ENCODE results near the gene SBF2.

Gene SBF2

DNA sequence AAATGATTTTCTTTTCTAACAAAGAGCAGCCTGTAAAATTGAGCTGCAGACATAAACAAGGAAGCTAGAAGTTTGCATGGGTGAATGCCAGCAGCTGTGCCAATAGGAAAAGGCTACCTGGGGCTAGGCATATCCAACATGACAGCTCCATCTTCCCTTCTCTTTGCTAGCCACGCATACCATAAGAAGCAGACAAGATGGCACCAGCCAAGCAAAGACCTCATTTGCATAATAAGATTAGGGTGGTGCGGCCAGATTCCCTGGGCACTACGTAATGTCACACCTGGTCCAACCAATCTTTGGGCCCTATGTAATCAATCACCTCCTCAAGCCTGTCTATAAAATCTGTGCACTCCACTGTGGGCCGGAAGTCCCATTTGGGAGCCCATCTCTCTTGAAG is 521.8 kb downstream of the SBF2 start:
- no peak for TF ChIP-seq SIN3A (IDR thresholded peaks at IDR 0.05; ENCODE audit: borderline replicate concordance, insufficient read depth, low read length)
- TF ChIP-seq POLR2AphosphoS5 (IDR thresholded peaks at IDR 0.05; ENCODE audit: low read depth, low read length): no peak
- TF ChIP-seq, protein P1, sequence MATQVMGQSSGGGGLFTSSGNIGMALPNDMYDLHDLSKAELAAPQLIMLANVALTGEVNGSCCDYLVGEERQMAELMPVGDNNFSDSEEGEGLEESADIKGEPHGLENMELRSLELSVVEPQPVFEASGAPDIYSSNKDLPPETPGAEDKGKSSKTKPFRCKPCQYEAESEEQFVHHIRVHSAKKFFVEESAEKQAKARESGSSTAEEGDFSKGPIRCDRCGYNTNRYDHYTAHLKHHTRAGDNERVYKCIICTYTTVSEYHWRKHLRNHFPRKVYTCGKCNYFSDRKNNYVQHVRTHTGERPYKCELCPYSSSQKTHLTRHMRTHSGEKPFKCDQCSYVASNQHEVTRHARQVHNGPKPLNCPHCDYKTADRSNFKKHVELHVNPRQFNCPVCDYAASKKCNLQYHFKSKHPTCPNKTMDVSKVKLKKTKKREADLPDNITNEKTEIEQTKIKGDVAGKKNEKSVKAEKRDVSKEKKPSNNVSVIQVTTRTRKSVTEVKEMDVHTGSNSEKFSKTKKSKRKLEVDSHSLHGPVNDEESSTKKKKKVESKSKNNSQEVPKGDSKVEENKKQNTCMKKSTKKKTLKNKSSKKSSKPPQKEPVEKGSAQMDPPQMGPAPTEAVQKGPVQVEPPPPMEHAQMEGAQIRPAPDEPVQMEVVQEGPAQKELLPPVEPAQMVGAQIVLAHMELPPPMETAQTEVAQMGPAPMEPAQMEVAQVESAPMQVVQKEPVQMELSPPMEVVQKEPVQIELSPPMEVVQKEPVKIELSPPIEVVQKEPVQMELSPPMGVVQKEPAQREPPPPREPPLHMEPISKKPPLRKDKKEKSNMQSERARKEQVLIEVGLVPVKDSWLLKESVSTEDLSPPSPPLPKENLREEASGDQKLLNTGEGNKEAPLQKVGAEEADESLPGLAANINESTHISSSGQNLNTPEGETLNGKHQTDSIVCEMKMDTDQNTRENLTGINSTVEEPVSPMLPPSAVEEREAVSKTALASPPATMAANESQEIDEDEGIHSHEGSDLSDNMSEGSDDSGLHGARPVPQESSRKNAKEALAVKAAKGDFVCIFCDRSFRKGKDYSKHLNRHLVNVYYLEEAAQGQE (IDR thresholded peaks at IDR 0.05; ENCODE audit: insufficient read depth in 1 of 2, low read depth in 2 of 2, low read length in 2 of 2): no peak
- TF ChIP-seq FOXP2 (optimal IDR thresholded peaks at IDR 0.05; ENCODE audit: borderline replicate concordance, extremely low read depth, extremely low read length, insufficient read depth): no peak

DNA sequence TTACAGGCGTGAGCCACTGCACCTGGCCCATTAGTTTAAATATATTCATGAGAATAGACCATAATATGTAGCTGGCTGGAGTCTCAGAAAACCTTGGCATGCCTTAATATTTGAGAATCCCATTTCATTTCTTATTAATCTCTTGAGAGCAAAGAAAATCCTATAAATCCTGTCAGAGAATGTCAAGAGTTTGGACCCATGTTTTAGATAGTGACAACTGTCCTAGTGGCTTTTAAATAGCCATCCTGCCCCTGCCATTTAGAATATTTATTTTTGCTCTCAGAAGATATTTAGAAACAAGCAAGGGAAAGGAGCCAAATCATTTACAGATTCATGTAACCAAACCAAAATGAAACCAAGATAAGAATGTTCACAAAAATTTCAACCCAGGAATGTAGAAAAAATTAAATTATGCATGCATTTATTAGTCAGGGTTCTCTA is 522.9 kb downstream of the SBF2 start:
- TF ChIP-seq FOXP2 (optimal IDR thresholded peaks at IDR 0.05; ENCODE audit: borderline replicate concordance, extremely low read depth, extremely low read length, insufficient read depth) (no peak), SIN3A (IDR thresholded peaks at IDR 0.05; ENCODE audit: borderline replicate concordance, insufficient read depth, low read length) (no peak), TAF1 (IDR thresholded peaks at IDR 0.05; ENCODE audit: borderline replicate concordance, insufficient read depth, low read length) (no peak), POLR2AphosphoS5 (IDR thresholded peaks at IDR 0.05; ENCODE audit: low read depth, low read length) (no peak)
- TF ChIP-seq, protein P1 (IDR thresholded peaks at IDR 0.05; ENCODE audit: insufficient read depth in 1 of 2, low read depth in 2 of 2, low read length in 2 of 2): no peak

DNA sequence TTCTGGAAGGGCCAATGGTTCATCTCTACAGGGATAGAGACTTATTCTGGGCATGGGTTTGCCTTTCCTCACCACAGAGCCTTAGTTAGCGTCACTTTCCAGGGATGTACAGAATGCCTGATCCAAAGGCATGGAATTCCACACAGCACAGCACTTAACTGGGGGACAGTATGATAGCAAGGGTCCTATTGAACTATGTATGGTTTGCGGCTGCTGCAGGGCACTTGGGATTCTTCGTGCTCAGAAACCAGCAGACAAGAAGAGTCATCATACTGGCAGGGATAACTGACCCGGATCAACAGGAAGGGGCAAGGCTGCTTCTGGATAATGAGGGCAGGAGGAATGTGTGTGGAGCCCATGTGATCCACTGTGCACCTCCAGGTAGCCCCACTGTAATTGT is 524.4 kb downstream of the SBF2 start:
- no peak for TF ChIP-seq POLR2AphosphoS5 (IDR thresholded peaks at IDR 0.05; ENCODE audit: low read depth, low read length)
- no peak for TF ChIP-seq TAF1 (IDR thresholded peaks at IDR 0.05; ENCODE audit: borderline replicate concordance, insufficient read depth, low read length)
- TF ChIP-seq FOXP2 (optimal IDR thresholded peaks at IDR 0.05; ENCODE audit: borderline replicate concordance, extremely low read depth, extremely low read length, insufficient read depth): no peak
- TF ChIP-seq SIN3A (IDR thresholded peaks at IDR 0.05; ENCODE audit: borderline replicate concordance, insufficient read depth, low read length): no peak

DNA sequence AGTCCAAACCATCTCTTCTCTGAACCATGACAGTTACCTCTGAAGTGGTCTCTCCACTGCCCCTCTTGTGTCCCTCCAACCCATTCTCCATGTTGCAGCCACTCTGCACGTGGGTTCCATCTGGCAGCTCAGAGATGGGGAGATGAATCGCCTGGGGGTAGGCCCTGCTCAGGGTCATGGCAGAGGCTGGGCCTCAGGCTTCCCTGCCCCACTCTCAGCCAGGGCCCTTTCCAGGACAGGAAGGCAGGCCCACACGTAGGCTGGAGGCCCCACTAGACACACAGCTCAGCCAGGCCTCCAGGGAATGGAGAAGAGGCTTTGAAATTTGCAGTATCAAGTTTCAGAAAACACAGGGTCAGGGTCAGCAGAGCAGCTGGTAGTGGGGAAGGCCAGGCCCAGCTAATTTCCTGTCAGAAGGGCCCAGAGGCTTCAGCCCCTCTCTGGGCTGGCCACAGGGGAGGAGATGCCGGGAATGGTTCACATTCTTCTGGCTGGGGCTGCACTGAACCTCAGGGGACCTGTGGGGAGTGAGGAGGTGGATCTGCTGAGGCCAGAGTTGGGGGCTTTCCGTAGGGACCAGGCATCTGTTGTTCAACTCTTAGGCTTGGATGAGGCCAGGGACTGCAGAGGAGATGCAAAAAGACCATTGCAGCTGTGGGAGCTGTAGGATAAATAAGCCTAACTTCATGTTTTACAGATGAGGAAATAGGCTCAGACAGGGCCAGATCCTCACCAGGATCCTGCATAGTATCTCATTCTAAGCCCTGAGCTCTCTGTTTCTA is 528.5 kb downstream of the SBF2 start:
- TF ChIP-seq SIN3A (IDR thresholded peaks at IDR 0.05; ENCODE audit: borderline replicate concordance, insufficient read depth, low read length) (no peak), FOXP2 (optimal IDR thresholded peaks at IDR 0.05; ENCODE audit: borderline replicate concordance, extremely low read depth, extremely low read length, insufficient read depth) (no peak)
- TF ChIP-seq, protein P1 (IDR thresholded peaks at IDR 0.05; ENCODE audit: insufficient read depth in 1 of 2, low read depth in 2 of 2, low read length in 2 of 2): no peak

DNA sequence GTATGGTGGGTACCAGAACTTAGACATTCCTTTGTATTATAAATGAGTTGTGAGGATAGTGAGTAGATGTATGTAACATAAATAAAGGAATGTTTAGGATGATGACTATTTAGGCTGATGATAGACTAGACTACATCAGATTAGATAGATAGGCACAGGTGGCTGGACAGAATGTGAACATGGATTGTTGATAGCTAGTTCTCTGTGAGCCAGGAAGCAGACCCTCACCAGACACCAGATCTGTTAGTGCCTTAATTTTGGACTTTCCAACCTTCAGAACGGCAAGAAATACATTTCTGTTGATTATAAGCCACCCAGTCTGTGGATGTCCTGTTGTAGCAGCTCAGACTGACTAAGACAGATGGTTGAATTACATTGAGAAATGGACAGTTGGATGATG is 530.7 kb downstream of the SBF2 start:
- TF ChIP-seq TAF1 (IDR thresholded peaks at IDR 0.05; ENCODE audit: borderline replicate concordance, insufficient read depth, low read length) (no peak), FOXP2 (optimal IDR thresholded peaks at IDR 0.05; ENCODE audit: borderline replicate concordance, extremely low read depth, extremely low read length, insufficient read depth) (no peak), POLR2AphosphoS5 (IDR thresholded peaks at IDR 0.05; ENCODE audit: low read depth, low read length) (no peak), SIN3A (IDR thresholded peaks at IDR 0.05; ENCODE audit: borderline replicate concordance, insufficient read depth, low read length) (no peak)
- TF ChIP-seq, protein P1 (IDR thresholded peaks at IDR 0.05; ENCODE audit: insufficient read depth in 1 of 2, low read depth in 2 of 2, low read length in 2 of 2): no peak

All from PFSK-1 (cell line).